GM18508 (cell line): ENCODE results near the gene POLR3C.
"Not testable (repeated sequence)": the region's sequence is repeated elsewhere in the genome, so short reads cannot be mapped to it uniquely, and the experiment has no call there.

Source experiments
- ATAC-seq: cut with Tn5 transposase; IDR thresholded peaks from one replicate; pipeline ENCODE4 v1.9.1; 2021; ENCODE audit warnings: moderate number of reproducible peaks; ENCODE audit not compliant: insufficient read depth, unreplicated experiment

POLR3C gene

GRCh38 chr1:145818095-145818494 lies 5.9 kb upstream of the POLR3C start:
- ATAC-seq, result not testable (repeated sequence)

- not testable (repeated sequence) for ATAC-seq
Observed at GRCh38 chr1:145822779-145823331, 1.1 kb upstream of the POLR3C start.

- ATAC-seq, result no peak
Observed at GRCh38 chr1:145824499-145824842, 471 bp downstream of the POLR3C start.

DNA sequence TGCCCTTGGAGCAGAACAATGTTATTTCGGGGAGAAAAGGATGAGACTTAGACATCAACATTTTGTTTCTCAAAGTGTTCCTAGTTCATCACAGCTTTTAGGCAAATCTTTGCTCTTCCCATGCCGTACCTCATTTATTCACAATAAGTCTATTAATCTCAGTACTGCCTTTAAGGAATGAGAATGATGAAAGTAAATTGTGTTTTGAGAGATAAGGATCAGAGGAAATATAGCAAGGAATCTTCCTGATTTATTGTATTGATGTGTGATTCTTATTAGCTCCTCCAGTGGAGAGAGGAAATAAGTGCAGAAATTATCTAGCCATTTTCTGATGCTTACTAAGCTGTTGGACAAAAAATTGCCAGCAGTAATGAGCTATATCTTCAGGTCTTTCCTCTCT lies 2.0 kb downstream of the POLR3C start:
- ATAC-seq, result no peak

GRCh38 chr1:145827966-145828365 lies 4.0 kb downstream of the POLR3C start:
- ATAC-seq, result no peak

DNA sequence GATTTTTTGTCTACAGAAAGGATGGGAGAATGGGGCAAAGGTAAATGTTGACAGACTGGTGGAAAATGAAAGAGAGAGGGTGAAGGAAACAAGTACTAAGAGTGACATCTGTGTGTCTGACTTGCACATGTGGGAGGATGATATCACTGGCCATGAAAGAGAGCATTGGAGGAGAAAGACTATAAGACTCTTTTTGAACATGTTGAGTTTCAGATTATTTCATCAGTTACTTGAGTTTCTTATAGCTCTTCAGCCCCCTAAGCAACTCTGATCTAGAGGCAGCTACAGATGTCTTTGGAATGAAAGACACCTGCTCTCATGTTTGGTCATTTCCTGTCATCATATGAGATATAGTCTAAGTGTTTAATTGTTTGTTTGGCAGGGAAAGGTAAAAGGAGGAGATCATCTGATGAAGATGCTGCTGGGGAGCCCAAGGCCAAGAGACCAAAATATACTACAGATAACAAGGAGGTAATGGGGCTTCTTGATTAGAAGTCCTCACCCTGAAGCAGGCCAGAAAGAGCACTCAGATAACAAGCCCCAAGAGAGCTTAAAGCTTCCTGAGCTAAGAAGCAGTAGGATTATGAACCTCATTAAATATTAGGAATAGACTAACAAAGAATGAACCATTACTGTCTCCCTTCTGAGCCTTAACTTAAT lies 4.5 kb downstream of the POLR3C start:
- ATAC-seq, result no peak

DNA sequence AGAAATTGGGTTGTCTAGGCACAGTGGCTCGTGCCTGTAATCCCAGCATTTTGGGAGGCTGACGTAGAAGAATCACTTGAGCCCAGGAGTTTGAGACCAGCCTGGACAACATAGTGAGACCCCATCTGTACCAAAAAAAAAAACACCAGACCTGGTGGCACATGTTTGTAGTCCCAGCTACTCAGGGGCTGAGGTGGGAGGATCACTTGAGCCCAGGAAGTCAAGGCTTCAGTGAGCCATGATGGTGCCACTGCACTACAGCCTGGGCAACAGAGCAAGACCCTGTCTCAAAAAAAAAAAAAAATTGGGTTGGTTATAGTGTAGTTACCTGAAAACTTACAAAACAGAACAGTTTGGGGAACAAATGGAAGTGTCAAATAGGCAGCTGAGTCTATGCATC lies 6.8 kb downstream of the POLR3C start:
- not testable (repeated sequence) for ATAC-seq

GRCh38 chr1:145837656-145838055 lies 13.7 kb downstream of the POLR3C start:
- no peak for ATAC-seq

- no peak for ATAC-seq
Observed at GRCh38 chr1:145843031-145843430, 19.0 kb downstream of the POLR3C start.

GRCh38 chr1:145845144-145845513 lies 21.1 kb downstream of the POLR3C start:
- ATAC-seq, result peak; percentile 74

- ATAC-seq, result peak; percentile 14
Observed at GRCh38 chr1:145845514-145846161, 21.6 kb downstream of the POLR3C start, which contains the start of gene NUDT17. Gene NUDT17, plus strand, starts transcription at chr1:145845630. Its CDS starts 11 bp downstream, at chr1:145845641.

DNA sequence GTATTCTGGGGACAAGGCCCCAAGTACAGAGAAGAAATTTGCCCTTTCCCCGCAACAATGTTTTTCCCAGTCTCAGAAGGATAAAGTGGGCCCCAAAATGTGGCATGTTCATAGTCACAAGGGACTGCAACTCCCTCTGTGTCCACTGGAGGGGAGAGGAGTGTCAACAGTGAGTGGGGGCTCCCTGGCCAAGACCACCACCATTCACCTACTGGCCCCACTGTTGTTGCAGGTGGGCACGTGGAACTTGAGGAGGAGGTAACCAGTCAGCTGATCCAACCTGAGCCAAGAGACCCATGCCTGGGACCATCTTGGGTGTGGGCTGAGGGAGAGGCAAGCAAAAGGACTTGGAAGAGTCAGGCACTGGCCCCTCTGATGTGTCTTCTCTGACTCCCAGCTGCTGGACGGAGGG lies 22.2 kb downstream of the POLR3C start:
- no peak for ATAC-seq

DNA sequence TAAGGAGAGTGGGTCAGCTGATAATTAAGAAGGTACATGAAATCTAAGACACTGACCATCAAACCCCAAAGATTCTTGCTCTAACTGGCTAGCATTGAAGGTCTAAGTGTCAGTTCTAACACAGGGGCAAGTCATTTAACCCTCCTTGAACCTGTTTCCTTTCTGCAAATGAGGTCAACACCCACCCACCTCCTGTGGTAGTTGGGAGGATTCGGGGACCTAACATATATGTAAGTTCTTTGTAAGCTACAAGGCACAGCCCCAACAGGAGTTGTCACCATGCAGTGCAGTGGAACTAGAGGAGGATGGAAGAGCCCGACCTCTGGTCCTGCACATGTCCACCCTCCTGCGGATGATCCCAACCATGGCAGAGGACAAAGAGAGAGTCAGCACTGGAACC lies 23.8 kb downstream of the POLR3C start:
- no peak for ATAC-seq

DNA sequence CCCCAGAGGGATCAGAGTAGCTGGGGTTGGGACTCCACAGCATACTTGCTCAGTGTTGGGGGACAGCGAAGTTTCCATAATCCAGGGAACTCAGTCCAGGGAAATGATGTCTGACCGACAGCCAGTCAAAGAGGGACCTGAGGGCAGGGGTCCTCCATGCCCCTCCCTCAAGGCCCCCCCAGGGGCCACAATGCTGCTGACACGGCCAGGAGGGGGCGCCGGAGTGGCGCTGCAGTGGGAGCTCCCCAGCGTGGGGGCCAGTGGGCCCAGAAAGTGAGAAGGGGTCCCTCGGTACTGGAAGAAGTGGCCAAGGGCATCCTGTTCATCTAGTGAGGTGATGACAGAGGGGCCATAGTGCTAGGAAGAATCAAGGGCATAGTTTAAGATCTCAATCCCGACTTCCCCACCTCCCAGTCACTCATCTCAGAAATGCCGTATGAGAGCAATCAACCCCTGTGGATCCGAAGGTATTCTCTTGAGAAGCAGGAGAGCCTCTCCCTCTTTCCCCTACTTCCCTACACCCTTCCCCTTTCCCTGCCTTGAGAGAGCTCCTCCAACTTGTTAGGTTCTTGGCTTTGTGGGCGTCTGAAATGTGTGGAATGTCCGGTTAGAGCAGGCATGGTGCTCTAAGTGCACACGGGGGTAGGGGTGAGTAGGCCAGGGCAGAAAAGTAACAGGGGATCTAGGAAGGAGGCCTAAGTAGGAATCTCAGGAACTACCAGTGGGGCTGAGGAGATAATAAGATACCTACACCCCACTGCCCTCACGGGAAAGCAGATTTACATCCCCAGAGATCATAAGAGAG lies 25.6 kb downstream of the POLR3C start:
- no peak for ATAC-seq

DNA sequence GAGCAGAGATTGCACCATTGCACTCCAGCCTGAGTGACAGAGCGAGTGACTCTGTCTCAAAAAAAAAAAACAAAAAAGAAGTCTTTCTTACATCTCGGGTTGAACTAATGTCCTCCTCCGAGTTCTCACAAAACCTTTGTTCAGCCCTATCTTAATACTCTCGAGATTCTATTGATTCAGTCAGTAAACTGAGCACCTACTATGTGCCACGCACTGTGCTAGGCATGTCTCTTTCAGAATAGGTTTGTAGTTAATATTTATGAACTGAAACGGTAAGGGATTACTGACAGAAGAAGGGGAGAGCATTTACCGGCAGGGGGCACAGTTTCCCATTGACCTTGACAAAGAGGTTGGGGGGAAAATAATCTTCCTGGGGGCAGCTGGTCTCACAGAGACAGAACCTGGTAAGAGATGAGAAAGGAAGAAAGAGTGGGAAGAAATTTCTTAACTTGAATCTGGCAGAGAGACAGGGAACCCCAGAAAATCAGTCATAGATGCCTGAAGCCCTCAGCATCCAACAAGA lies 31.5 kb downstream of the POLR3C start:
- ATAC-seq, result no peak

GRCh38 chr1:145857170-145857569 lies 33.2 kb downstream of the POLR3C start:
- no peak for ATAC-seq

GRCh38 chr1:145858238-145858900 lies 34.4 kb downstream of the POLR3C start:
- ATAC-seq, result no peak

- ATAC-seq, result peak; percentile 52
Observed at GRCh38 chr1:145858901-145859490, 35.0 kb downstream of the POLR3C start, which contains the start of gene PIAS3. Gene PIAS3, minus strand, starts transcription at chr1:145859081. Its CDS starts 91 bp downstream, at chr1:145858990.

DNA sequence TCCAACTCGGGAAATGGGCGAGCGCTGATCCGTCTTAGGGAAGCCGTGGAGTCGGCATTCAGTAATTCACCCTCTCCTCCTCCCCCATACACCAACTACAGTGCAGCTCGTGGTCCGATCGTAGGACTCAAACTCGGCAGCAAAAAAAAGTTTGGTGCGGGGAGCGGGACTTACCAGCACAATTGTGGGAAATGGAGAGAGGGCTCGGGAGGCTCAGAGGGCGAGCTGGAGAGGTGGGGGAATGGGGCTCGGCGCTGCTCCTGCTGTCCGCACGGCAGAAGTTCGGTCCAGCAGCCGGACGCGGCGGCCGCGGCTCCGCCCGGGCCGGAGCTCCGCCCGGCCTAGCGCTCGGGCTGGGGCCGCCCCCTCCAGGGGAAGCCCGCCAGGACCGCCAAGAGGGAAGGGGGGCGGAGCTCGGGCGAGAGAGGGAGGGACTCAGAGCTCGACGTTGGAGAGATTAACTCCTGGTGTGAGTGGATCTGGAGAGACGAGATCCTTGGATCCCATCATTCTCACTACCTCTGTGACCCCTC lies 35.6 kb downstream of the POLR3C start:
- ATAC-seq, result peak; percentile 22
